Stimulated activated naive CD4-positive, alpha-beta T cell (primary cell): ENCODE measurements around the gene PIGO.

Source experiments
- DNase-seq, 6 experiments: peaks; one replicate each; lab custom pipeline; 2025; lab: John Stamatoyannopoulos, UW

PIGO gene

GRCh38 chr9:35096035-35096849 is at the start of gene PIGO:
PIGO (minus strand) TSS chr9:35096591; CDS start chr9:35095565, 1,026 bp downstream.
- DNase-seq: peak; percentile 82 to 98 (median 90)

GRCh38 chr9:35142037-35142436 is 45.6 kb upstream of the PIGO start:
- no peak for DNase-seq

- DNase-seq: no peak
These were observed 43.7 kb upstream of the PIGO start for GRCh38 chr9:35140093-35140492.

GRCh38 chr9:35136866-35137265 is 40.5 kb upstream of the PIGO start:
- DNase-seq: no peak

GRCh38 chr9:35135988-35136387 is 39.6 kb upstream of the PIGO start:
- DNase-seq: no peak

GRCh38 chr9:35134920-35135319 is 38.5 kb upstream of the PIGO start:
- DNase-seq: no peak

- DNase-seq: peak; percentile 68 to 90 (median 85)
These were observed 20.6 kb upstream of the PIGO start for GRCh38 chr9:35116898-35117551.

GRCh38 chr9:35116539-35116897 is 20.1 kb upstream of the PIGO start:
- DNase-seq: no peak

GRCh38 chr9:35115680-35116538 is 19.5 kb upstream of the PIGO start, which contains the start of gene ATOSB:
ATOSB (minus strand) TSS chr9:35115862; CDS start chr9:35108274, 7,588 bp downstream.
- peak; percentile 75 to 95 (median 84) for DNase-seq

GRCh38 chr9:35114840-35115628 is 18.6 kb upstream of the PIGO start:
- DNase-seq: peak in 4 of 6 experiments; percentile 7 to 29 (median 17)

GRCh38 chr9:35114113-35114839 is 17.9 kb upstream of the PIGO start:
- DNase-seq: peak; percentile 25 to 73 (median 43)

- no peak for DNase-seq
These were observed 16.0 kb upstream of the PIGO start for GRCh38 chr9:35112257-35113020.

GRCh38 chr9:35111001-35111933 is 14.9 kb upstream of the PIGO start:
- DNase-seq: peak; percentile 90 to 96 (median 93)

- no peak for DNase-seq
These were observed 14.0 kb upstream of the PIGO start for GRCh38 chr9:35110327-35110761.

- no peak for DNase-seq
These were observed 12.7 kb upstream of the PIGO start for GRCh38 chr9:35108946-35109575.

GRCh38 chr9:35108461-35108860 is 12.1 kb upstream of the PIGO start:
- DNase-seq: no peak

- no peak for DNase-seq
These were observed 11.2 kb upstream of the PIGO start for GRCh38 chr9:35107297-35108290.
